Bronchial epithelial cell (primary cell): ENCODE measurements around the gene RNF130. TPM values are rescaled to one million over a fixed set of nuclear protein-coding genes. Genes with fewer than 3 reads are reported as not detected.
A peak's percentile ranks its signal among the peaks of the same experiment; 100 is the strongest.

Source experiments
- DNase-seq: peaks from one replicate; pipeline ENCODE4 v3.0.0-alpha.2; 2010; ENCODE audit warnings: low read depth
- FAIRE-seq: peaks from 2 replicates; lab custom pipeline; 2011; peaks lifted over from hg19 to GRCh38; lab: Jason Lieb, UNC
- H3K27me3 ChIP-seq: 2 replicates; pipeline ENCODE4 v1.5.1; 2011; ENCODE audit warnings: low read length; ENCODE audit not compliant: control insufficient read depth, insufficient read depth
- H3K36me3 ChIP-seq: 2 replicates; pipeline ENCODE4 v1.5.1; 2011; ENCODE audit warnings: low read length; ENCODE audit not compliant: control insufficient read depth, insufficient read depth
- H3K4me3 ChIP-seq: 2 replicates; pipeline ENCODE4 v1.5.1; 2011; ENCODE audit warnings: mild to moderate bottlenecking, low read depth, low read length, control low read depth
- CTCF ChIP-seq: IDR thresholded peaks from 2 replicates; pipeline ENCODE4 v1.5.1; 2011; ENCODE audit warnings: mild to moderate bottlenecking, moderate library complexity, low read length, control low read depth, inconsistent platforms; ENCODE audit not compliant: insufficient read depth, severe bottlenecking
- total RNA-seq: library from RNA; depleted of rRNA; stranded (reverse); fragments of >200 nt; gene quantifications from 2 replicates; pipeline ENCODE4 v1.2.1, GENCODE V29; 2014

Gene RNF130
- total RNA-seq, 1 donor from 2014 or later, result 16.8 TPM

GRCh38 chr5:180027459-180028089 is 44.0 kb downstream of the RNF130 start:
- Histone ChIP-seq H3K36me3 (no peaks in the 10 kb centered on the region), H3K27me3 (no peaks in the 10 kb centered on the region), H3K4me3 (no peak overlapping the region)
- no peak for DNase-seq
- no peak for TF ChIP-seq CTCF
- FAIRE-seq, result no peak

- no peak for TF ChIP-seq CTCF
- DNase-seq, result no peak
- Histone ChIP-seq H3K27me3 (no peaks in the 10 kb centered on the region), H3K36me3 (no peaks in the 10 kb centered on the region), H3K4me3 (no peak overlapping the region)
- no peak for FAIRE-seq
Observed at GRCh38 chr5:180026734-180027458, 44.7 kb downstream of the RNF130 start.

GRCh38 chr5:180026320-180026719 is 45.2 kb downstream of the RNF130 start:
- no peak for FAIRE-seq
- Histone ChIP-seq H3K27me3 (no peaks in the 10 kb centered on the region), H3K4me3 (no peak overlapping the region), H3K36me3 (no peaks in the 10 kb centered on the region)
- peak; percentile 54 for DNase-seq
- no peak for TF ChIP-seq CTCF

GRCh38 chr5:180021900-180022299 is 49.7 kb downstream of the RNF130 start:
- no peak for FAIRE-seq
- Histone ChIP-seq H3K36me3 (no peaks in the 10 kb centered on the region), H3K27me3 (no peaks in the 10 kb centered on the region), H3K4me3 (no peak overlapping the region)
- DNase-seq, result no peak
- TF ChIP-seq CTCF, result no peak

- Histone ChIP-seq H3K4me3 (no peak overlapping the region), H3K36me3 (no peaks in the 10 kb centered on the region), H3K27me3 (no peaks in the 10 kb centered on the region)
- DNase-seq (no peak), FAIRE-seq (no peak)
- no peak for TF ChIP-seq CTCF
Observed at GRCh38 chr5:180020176-180020575, 51.4 kb downstream of the RNF130 start.
